ENCODE results near the gene SLC35B1. TPM values are rescaled to one million over a fixed set of nuclear protein-coding genes. Genes with fewer than 3 reads are reported as not detected.
A peak's percentile ranks its signal among the peaks of the same experiment; 100 is the strongest.

The SLC35B1 gene
- total RNA-seq, 1 donor from 2014 or later: 42.0 TPM

- Histone ChIP-seq H3K27me3 (no peaks in the 10 kb centered on the region), H3K27ac (no peak overlapping the region), H3K4me3 (no peak overlapping the region), H3K9me3 (no peaks in the 10 kb centered on the region), H3K36me3 (peaks cover 0 to 66% of the 10 kb centered on the region in 2 donors), H3K4me1 (no peaks in the 10 kb centered on the region)
- intact Hi-C loops (cut with DNase I): no loop called here
- DNase-seq (ENCODE audit: extremely low spot score in 2 of 2): no peak
- TF ChIP-seq CTCF (IDR thresholded peaks at IDR 0.05) (no peak), POLR2AphosphoS5 (IDR thresholded peaks at IDR 0.05; ENCODE audit: insufficient read depth in 1 of 2, low read depth in 1 of 2) (no peak), POLR2A (IDR thresholded peaks at IDR 0.05) (no peak)
Observed at GRCh38 chr17:49716668-49717364, 9.1 kb upstream of the SLC35B1 start.

GRCh38 chr17:49715717-49716279, 8.0 kb upstream of the SLC35B1 start:
- no peak for DNase-seq (ENCODE audit: extremely low spot score in 2 of 2)
- H3K36me3 ChIP-seq: peaks cover 0 to 60% of the 10 kb centered on the region in 2 donors
- intact Hi-C loops (cut with DNase I): no loop called here
- TF ChIP-seq POLR2AphosphoS5 (IDR thresholded peaks at IDR 0.05; ENCODE audit: insufficient read depth in 1 of 2, low read depth in 1 of 2): no peak
- no peak for TF ChIP-seq POLR2A (IDR thresholded peaks at IDR 0.05)
- no peak for TF ChIP-seq CTCF (IDR thresholded peaks at IDR 0.05)
- no peaks in the 10 kb centered on the region for H3K4me1 ChIP-seq
- no peak overlapping the region for H3K27ac ChIP-seq
- no peaks in the 10 kb centered on the region for H3K27me3 ChIP-seq
- no peaks in the 10 kb centered on the region for H3K9me3 ChIP-seq
- H3K4me3 ChIP-seq: no peak overlapping the region

- no peak for DNase-seq (ENCODE audit: extremely low spot score in 2 of 2)
- Histone ChIP-seq H3K36me3 (peaks cover 0 to 59% of the 10 kb centered on the region in 2 donors), H3K4me1 (no peaks in the 10 kb centered on the region), H3K9me3 (no peaks in the 10 kb centered on the region), H3K27ac (no peak overlapping the region), H3K27me3 (no peaks in the 10 kb centered on the region), H3K4me3 (no peak overlapping the region)
- TF ChIP-seq POLR2A (IDR thresholded peaks at IDR 0.05): no peak
- TF ChIP-seq CTCF (IDR thresholded peaks at IDR 0.05): no peak
- TF ChIP-seq POLR2AphosphoS5 (IDR thresholded peaks at IDR 0.05; ENCODE audit: insufficient read depth in 1 of 2, low read depth in 1 of 2): no peak
- intact Hi-C loops (cut with DNase I): no loop called here
Observed at GRCh38 chr17:49715216-49715615, 7.5 kb upstream of the SLC35B1 start.

GRCh38 chr17:49708515-49709183, 885 bp upstream of the SLC35B1 start:
- Histone ChIP-seq H3K36me3 (peaks cover 0 to 29% of the 10 kb centered on the region in 2 donors), H3K27ac (peak overlapping the region; percentile 93), H3K27me3 (no peaks in the 10 kb centered on the region), H3K4me3 (peak overlapping the region; percentile 77 to 78), H3K9me3 (no peaks in the 10 kb centered on the region), H3K4me1 (peaks cover 36% of the 10 kb centered on the region)
- intact Hi-C loops (cut with DNase I): loop anchor here (5.0 to 10.0 kb wide), 2 partner anchors 69 to 146 kb away; no protein-coding TSS in a partner anchor
- TF ChIP-seq CTCF (IDR thresholded peaks at IDR 0.05): no peak
- TF ChIP-seq POLR2AphosphoS5 (IDR thresholded peaks at IDR 0.05; ENCODE audit: insufficient read depth in 1 of 2, low read depth in 1 of 2): no peak
- DNase-seq (ENCODE audit: extremely low spot score in 2 of 2): no peak

Measured in vagina (tissue), 2 donors.